Natural killer cell (primary cell): ENCODE results near the gene MIPEP. TPM values are rescaled to one million over a fixed set of nuclear protein-coding genes. Genes with fewer than 3 reads are reported as not detected.
A peak's percentile ranks its signal among the peaks of the same experiment; 100 is the strongest.

Experiments
- ATAC-seq, 3 donors: fragments of 150-1000 bp in 2 of 3; fragments of 200-7000 bp in 1 of 3; cut with Tn5 transposase; 1 replicate in 1 of 3; 2 replicates in 2 of 3; pipeline ENCODE4 v1.10.0; 2021; ENCODE audit warnings: mild to moderate bottlenecking in 2 of 3, moderate library complexity in 2 of 3
- DNase-seq, 2 donors: peaks; one replicate each; pipeline versions ENCODE4 v3.0.0 to v3.0.0-alpha.2; 2013 to 2021; ENCODE audit warnings: mixed read lengths in 1 of 2
- H3K27ac ChIP-seq: one replicate; pipeline ENCODE4 v1.5.1; 2013; ENCODE audit warnings: mild to moderate bottlenecking, low read length
- H3K27me3 ChIP-seq: one replicate; pipeline ENCODE4 v1.6.1; 2013; ENCODE audit warnings: low read length; ENCODE audit not compliant: control insufficient read depth, insufficient read depth
- H3K36me3 ChIP-seq: one replicate; pipeline ENCODE4 v1.6.1; 2013; ENCODE audit warnings: low read length; ENCODE audit not compliant: control insufficient read depth, insufficient read depth
- H3K4me1 ChIP-seq: one replicate; pipeline ENCODE4 v1.6.1; 2013; ENCODE audit warnings: low read length; ENCODE audit not compliant: control insufficient read depth, insufficient read depth
- H3K4me3 ChIP-seq: one replicate; pipeline ENCODE4 v1.5.1; 2013; ENCODE audit warnings: low read length
- H3K9me3 ChIP-seq: one replicate; pipeline ENCODE4 v1.6.1; 2013; ENCODE audit warnings: low read length; ENCODE audit not compliant: control insufficient read depth, insufficient read depth
- H3K27ac Mint-ChIP-seq, 2 donors: one replicate each; pipeline ENCODE4 v1.8.0; 2022; ENCODE audit warnings: mild to moderate bottlenecking in 2 of 2, mixed read lengths in 2 of 2, moderate library complexity in 1 of 2
- H3K27me3 Mint-ChIP-seq, 2 donors: one replicate each; pipeline ENCODE4 v1.8.0; 2022; ENCODE audit warnings: low read depth in 2 of 2, mixed read lengths in 2 of 2
- H3K36me3 Mint-ChIP-seq: one replicate; pipeline ENCODE4 v1.8.0; 2022; ENCODE audit warnings: mixed read lengths
- H3K4me1 Mint-ChIP-seq, 2 donors: one replicate each; pipeline ENCODE4 v1.8.0; 2022; ENCODE audit warnings: mixed read lengths in 2 of 2
- H3K4me3 Mint-ChIP-seq: one replicate; pipeline ENCODE4 v1.8.0; 2022; ENCODE audit warnings: mild to moderate bottlenecking, moderate library complexity, mixed read lengths
- H3K9me3 Mint-ChIP-seq, 2 donors: one replicate each; pipeline ENCODE4 v1.8.0; 2022; ENCODE audit warnings: mixed read lengths in 2 of 2
- WGBS: methylation state at CpG from one replicate; pipeline ENCODE4 v1.1.7; 2013; ENCODE audit warnings: missing lambda C conversion rate; ENCODE audit not compliant: insufficient coverage; 5-methylcytosine and 5-hydroxymethylcytosine counted together
- intact Hi-C: fragments of 100-400 bp; cut with micrococcal nuclease; formaldehyde crosslinking; loops from one replicate; pipeline ENCODE4 v1.14.2; 2022
- total RNA-seq, 4 donors: library from RNA; stranded (reverse); fragments of 120-200 nt in 1 of 4; gene quantifications; one replicate each; pipeline versions ENCODE4 v1.2.3 to v1.2.4, GENCODE V29; 2013 to 2022
- TF ChIP-seq, protein P1 (sequence below): fragments of 200-600 bp; IDR thresholded peaks from one replicate; pipeline ENCODE4 v1.8.0; 2022; ENCODE audit warnings: antibody characterized with exemption

The MIPEP gene
- total RNA-seq, 3 donors from 2014 or later (not counting 1 experiment from before 2014, with no cell fraction given): 9.7 to 10.1 (median 9.7) TPM

- Mint-ChIP-seq H3K27ac (peak overlapping the region in 1 of 2 donors; percentile 25), H3K4me1 (no peaks in the 10 kb centered on the region), H3K27me3 (no peaks in the 10 kb centered on the region), H3K4me3 (no peak overlapping the region), H3K9me3 (no peaks in the 10 kb centered on the region), H3K36me3 (no peaks in the 10 kb centered on the region)
- Histone ChIP-seq H3K27ac (no peak overlapping the region), H3K9me3 (no peaks in the 10 kb centered on the region), H3K4me1 (no peaks in the 10 kb centered on the region), H3K27me3 (no peaks in the 10 kb centered on the region), H3K4me3 (no peak overlapping the region), H3K36me3 (peaks cover 5% of the 10 kb centered on the region)
- ATAC-seq: no peak
- intact Hi-C loops: no loop called here
- TF ChIP-seq, protein P1, sequence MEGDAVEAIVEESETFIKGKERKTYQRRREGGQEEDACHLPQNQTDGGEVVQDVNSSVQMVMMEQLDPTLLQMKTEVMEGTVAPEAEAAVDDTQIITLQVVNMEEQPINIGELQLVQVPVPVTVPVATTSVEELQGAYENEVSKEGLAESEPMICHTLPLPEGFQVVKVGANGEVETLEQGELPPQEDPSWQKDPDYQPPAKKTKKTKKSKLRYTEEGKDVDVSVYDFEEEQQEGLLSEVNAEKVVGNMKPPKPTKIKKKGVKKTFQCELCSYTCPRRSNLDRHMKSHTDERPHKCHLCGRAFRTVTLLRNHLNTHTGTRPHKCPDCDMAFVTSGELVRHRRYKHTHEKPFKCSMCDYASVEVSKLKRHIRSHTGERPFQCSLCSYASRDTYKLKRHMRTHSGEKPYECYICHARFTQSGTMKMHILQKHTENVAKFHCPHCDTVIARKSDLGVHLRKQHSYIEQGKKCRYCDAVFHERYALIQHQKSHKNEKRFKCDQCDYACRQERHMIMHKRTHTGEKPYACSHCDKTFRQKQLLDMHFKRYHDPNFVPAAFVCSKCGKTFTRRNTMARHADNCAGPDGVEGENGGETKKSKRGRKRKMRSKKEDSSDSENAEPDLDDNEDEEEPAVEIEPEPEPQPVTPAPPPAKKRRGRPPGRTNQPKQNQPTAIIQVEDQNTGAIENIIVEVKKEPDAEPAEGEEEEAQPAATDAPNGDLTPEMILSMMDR: no peak
- DNase-seq: no peak
- 100% methylated on average over 1 of the region's 2 CpGs for WGBS
These were observed 134.2 kb downstream of the MIPEP start for GRCh38 chr13:23754997-23755396.

GRCh38 chr13:23754506-23754905 is 134.7 kb downstream of the MIPEP start:
- peaks cover 3% of the 10 kb centered on the region for H3K36me3 ChIP-seq
- peak overlapping the region in 1 of 2 donors; percentile 25 for H3K27ac Mint-ChIP-seq
- TF ChIP-seq, protein P1: no peak
- 85% methylated on average over 6 of the region's 6 CpGs for WGBS
- peak in 2 of 3 donors; percentile 40 to 50 for ATAC-seq
- no peaks in the 10 kb centered on the region for H3K27me3 Mint-ChIP-seq
- H3K4me1 Mint-ChIP-seq: no peaks in the 10 kb centered on the region
- no peaks in the 10 kb centered on the region for H3K27me3 ChIP-seq
- no peaks in the 10 kb centered on the region for H3K9me3 Mint-ChIP-seq
- intact Hi-C loops: no loop called here
- no peak overlapping the region for H3K4me3 ChIP-seq
- no peak overlapping the region for H3K4me3 Mint-ChIP-seq
- no peak overlapping the region for H3K27ac ChIP-seq
- DNase-seq: peak in 1 of 2 donors; percentile 55
- no peaks in the 10 kb centered on the region for H3K9me3 ChIP-seq
- no peaks in the 10 kb centered on the region for H3K36me3 Mint-ChIP-seq
- H3K4me1 ChIP-seq: no peaks in the 10 kb centered on the region

DNA sequence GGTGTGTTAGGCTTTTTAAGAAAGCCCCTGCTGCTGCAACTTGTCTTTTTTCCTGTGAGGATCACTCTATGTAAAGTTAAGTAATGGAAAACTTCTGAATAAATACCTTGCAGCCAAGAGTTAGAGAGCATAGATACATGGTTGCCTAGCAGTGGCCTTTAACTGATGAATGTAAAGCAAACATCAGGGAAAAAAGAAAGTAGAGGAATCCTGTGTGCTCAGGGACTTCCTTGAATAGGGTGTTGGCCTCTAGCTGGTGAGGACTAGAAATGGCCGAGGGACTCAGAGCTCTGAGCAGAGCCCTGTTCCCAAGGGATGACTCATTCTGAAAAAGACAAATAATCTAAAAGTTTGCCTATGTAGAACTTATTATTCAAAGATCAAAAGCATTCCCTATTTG is 135.7 kb downstream of the MIPEP start:
- H3K9me3 Mint-ChIP-seq: no peaks in the 10 kb centered on the region
- no peak for ATAC-seq
- no peak overlapping the region for H3K27ac Mint-ChIP-seq
- no peaks in the 10 kb centered on the region for H3K36me3 Mint-ChIP-seq
- TF ChIP-seq, protein P1: no peak
- Histone ChIP-seq H3K4me1 (no peaks in the 10 kb centered on the region), H3K4me3 (no peak overlapping the region), H3K27me3 (no peaks in the 10 kb centered on the region), H3K9me3 (no peaks in the 10 kb centered on the region), H3K36me3 (peaks cover 3% of the 10 kb centered on the region), H3K27ac (no peak overlapping the region)
- no peaks in the 10 kb centered on the region for H3K4me1 Mint-ChIP-seq
- no peaks in the 10 kb centered on the region for H3K27me3 Mint-ChIP-seq
- WGBS: 57% methylated on average over 1 of the region's 1 CpG
- no peak overlapping the region for H3K4me3 Mint-ChIP-seq
- intact Hi-C loops: no loop called here
- no peak for DNase-seq
